ENCODE data around the gene CHTF8.

CHTF8 gene

GRCh38 chr16:69088684-69089083, 43.7 kb downstream of the CHTF8 start:
- DNase-seq = no peak

GRCh38 chr16:69087161-69087581, 45.2 kb downstream of the CHTF8 start:
- no peak for DNase-seq

- DNase-seq = no peak
Measured at GRCh38 chr16:69085032-69085695, 47.2 kb downstream of the CHTF8 start.

GRCh38 chr16:69084289-69084688, 48.1 kb downstream of the CHTF8 start:
- no peak for DNase-seq

GRCh38 chr16:69083306-69083941, 49.0 kb downstream of the CHTF8 start:
- no peak for DNase-seq

GRCh38 chr16:69079697-69080096, 52.7 kb downstream of the CHTF8 start:
- no peak for DNase-seq

- DNase-seq = no peak
Measured at GRCh38 chr16:69078073-69078472, 54.3 kb downstream of the CHTF8 start.

- no peak for DNase-seq
Measured at GRCh38 chr16:69077251-69077650, 55.1 kb downstream of the CHTF8 start.

- DNase-seq = no peak
Measured at GRCh38 chr16:69073181-69073702, 59.1 kb downstream of the CHTF8 start.

GRCh38 chr16:69072640-69072974, 59.8 kb downstream of the CHTF8 start:
- no peak for DNase-seq

- DNase-seq = no peak
Measured at GRCh38 chr16:69071036-69071435, 61.4 kb downstream of the CHTF8 start.

GRCh38 chr16:69069504-69069903, 62.9 kb downstream of the CHTF8 start:
- no peak for DNase-seq
